Right forelimb (tissue), 1 donor: ENCODE data around the gene SLC7A6OS.

Source experiments
- DNase-seq: peaks from one replicate; pipeline ENCODE4 v3.0.0-alpha.2; 2018

SLC7A6OS gene

DNA sequence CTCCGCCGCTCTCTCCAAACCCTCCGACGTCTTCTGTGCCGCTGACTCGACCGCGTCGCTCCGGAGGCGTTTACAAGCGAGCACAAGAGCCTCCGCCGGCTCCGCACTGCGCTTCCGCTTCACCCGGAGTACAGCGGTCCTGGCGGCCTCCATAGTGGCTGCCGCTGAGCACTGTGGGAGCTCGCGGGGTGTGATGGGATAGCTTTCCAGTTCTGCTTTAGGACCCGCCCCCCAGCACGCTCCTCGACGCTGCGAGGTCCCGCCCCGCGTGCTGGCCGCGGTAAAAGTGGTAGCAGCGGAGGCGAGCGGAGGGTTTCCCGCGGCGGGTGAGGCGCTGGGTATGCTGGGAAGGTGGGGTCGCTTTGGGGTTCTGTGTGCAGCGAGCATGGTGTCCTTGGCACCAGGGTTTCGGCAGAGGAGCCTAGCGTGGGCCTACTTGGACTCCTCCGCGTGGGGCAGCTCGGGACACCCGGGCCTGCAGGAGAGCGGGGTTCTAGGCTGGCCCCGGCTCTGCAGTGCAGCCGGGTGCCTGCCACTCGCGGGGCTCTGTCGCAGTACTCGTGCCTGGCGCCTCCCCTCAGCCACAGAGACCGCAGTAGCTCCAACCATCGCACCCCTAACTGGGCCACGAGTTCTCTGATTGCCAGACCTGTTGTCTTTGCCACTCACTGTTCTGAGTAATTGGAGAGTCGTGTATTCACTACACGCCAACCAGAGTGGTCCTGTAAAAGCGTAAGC is at the start of gene SLC7A6OS, which contains the start of gene PRMT7:
SLC7A6OS (minus strand) TSS at position 173 of the 738 bp plus-strand sequence; CDS start at position 153, 20 bp downstream.
PRMT7 (plus strand) TSS at position 246 of the 738 bp plus-strand sequence. CDS start 4,961 bp downstream, outside the sequence.
- peak; percentile 94 for DNase-seq

DNA sequence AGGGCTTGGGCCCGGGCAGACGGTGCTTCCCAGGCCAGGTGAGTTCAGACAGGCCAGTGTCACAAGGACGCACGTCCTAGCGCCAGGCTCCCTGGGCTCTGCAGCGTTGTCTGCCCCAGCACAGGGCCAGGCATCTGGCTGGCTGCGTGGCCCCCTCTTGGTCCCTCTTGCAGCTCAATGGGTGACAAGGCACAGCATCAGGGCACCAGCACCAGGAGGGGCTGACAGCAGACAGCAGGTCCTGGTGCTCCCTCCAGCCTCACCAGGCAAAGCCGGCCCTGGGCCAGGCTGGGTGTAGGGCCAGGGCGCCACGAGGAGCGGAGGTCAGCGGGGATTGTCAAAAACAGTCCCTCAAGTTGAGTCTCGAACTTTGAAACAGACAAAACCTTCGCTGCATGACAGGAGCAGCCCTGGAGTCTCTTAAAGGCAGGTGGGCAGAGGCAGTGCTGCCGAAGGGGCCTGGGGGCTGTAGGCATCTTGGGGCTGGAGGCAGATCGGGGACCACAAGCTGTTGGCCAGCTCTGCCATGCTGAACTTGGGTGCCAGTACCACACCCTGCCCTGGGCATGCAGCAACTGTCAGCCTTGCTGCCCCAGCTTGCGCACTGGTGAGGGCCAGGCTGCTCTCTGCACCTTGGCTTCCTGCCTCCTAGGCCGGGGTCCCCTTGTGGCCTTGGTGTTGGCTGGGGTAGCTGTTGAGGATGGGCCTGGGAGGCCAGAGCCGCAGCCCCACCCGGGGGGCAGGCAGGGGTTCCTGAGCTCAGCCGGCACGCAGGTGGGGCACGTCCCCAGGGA is 48.8 kb upstream of the SLC7A6OS start:
- no peak for DNase-seq

DNA sequence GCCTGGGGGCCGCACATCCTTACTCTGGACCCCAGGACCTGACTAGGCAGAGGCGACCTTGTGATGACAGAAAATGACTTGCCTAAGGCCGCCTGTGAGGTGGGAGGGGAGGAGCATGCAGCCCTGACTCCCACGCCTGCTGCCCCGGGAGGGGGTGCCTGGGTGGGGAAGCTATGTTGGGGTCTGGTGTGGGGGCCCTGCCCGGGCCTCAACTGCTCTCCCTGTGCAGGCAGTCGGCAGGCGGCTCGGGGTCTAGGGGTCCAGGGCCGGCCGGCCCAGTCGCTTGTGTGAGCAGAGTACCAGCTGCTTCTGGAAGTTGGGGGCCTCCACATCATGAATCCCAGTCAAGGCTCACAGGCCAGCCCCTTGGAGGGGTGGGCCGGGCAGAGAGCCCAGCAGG is 48.2 kb upstream of the SLC7A6OS start:
- DNase-seq, result no peak

DNA sequence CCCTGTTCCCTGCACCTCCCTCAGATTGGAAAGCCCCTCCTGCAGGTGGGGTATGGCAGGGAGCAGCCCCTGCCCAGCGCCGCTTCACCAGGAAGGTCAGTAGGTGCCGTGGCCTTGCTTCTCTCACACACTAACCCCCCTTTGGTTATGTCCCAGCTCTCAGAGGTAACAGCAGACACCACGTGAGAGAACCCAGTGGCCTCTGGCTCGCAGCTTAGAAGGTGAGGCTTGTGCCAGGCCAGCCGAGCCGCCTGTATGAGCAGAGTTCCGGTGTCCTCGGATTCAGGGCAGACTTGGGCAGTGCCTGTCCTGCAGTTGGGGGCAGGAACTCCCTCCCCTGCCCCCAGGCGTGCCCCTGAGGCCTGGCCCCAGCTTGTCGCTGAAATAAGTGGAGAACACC is 47.2 kb upstream of the SLC7A6OS start:
- no peak for DNase-seq

DNA sequence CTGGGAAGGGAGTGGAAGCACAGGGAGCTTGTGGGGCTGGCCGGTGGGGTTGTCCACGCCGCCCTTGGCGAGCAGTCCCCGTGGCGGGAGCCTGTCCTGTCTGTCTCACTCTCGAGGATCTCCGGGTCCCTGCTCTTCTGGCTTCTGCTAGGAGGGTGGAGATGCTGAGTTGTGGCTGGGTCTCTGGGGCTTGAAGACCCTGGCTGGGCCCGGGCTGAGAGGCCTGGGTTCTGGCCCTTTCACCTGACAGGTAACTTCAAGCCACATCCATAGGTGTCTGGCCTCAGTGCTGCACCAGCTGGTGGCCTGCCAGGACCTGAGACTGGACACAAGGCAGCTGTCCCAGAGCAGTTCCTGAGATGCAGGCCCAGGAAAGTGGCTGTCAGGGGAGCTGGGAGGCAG is 46.8 kb upstream of the SLC7A6OS start:
- DNase-seq, result no peak

DNA sequence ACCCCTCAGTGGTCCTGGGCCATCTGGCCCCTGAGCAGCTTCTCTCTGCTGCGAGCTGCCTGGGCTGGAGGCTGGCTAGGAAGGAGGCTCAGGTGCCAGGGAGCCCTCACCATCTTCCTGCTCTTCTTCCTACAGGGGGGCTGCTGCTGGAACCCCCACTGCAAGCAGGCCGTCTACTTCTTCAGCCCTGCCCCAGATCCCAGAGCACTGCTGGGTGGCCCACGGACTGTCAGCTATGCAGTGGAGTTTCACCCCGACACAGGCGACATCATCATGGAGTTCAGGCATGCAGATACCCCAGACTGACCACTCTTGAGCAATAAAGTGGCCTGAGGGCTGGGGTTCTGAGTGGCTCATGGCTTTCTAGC is 46.2 kb upstream of the SLC7A6OS start:
- no peak for DNase-seq

DNA sequence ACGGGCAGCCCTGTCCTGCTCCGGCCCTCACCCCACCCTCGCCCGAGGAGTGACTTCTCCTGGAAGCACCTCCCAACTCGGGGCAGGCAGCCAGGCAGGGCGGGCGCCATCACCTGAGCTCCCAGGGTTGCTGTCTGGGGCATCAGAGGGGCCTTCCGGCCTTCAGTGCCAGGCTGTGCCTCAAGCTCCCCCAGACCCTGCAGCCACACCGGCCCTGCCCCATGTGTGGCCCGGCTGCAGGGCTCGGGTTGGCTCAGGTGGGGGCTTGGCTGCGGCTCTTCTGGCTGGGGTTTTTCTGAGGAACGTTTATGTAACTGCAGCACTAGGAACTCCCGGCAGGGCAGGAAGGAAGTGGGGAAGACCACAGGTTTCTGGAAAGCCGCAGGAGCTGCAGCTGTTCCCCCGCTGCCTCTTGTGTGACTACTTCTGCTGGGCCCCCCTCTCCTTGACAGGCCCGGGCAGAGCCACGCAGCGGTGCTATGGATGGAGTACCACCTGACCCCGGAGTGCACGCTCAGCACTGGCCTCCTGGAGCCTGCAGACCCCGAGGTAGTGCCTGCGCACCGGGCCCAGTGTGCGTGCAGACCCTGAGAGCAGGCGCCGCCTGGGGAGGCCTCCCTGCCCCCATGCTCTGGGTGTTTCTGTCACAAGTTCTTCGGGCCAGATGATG is 45.6 kb upstream of the SLC7A6OS start:
- DNase-seq, result no peak

DNA sequence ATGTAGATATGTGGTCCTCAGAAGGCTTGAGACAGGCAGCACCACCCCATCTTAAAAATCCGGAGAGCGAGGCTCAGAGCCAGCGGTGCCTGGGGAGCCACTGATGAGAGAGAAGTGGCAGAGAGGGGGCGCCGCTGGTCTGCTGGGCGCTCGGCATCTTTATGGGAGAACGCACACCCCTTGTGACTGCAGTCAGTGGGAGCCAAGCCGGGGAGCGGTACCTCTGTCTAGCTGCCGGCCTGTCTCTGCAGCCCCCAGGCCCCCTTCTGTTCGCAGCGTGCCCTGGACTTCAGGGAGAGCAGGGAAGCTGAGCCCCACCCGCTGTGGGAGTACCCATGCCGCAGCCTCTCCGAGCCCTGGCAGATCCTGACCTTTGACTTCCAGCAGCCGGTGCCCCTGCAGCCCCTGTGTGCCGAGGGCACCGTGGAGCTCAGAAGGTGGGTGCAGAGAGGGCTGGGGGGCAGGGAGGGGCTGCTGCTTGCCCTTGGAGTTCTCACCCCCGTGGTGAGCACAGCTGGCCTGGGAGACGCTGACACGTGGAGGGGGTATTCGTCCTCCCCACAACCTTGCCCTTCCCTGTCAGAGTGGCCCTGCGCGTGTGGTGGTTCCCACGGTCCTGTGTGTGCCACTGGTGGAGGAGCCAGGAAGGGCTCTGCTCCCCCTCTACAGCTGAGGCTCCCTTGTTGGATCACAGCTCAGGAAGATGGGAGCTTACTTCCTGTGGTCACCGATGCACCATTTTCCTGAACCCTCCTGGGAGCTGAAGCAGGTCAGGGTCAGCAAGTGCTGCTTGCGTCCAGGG is 44.9 kb upstream of the SLC7A6OS start:
- DNase-seq, result no peak

DNA sequence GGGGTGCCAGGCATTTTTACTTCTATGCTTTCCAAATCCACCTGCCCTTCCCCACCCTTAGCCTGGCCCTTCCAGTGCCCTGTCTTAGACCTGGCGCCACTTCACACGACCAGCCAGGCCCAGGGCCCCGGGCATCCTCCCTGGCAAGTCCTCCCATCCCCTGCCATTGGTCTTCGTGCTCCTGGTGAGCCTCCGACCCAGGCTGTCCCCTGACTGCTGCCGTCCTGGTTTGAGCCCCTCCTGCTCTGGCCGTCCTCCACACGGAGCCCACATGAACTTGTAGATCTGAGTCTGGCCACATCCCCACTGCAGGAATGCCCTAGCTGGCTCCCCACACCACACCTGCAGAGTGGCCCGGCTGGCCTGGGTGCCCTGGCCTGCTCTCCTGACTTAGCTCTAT is 44.1 kb upstream of the SLC7A6OS start:
- DNase-seq, result no peak

DNA sequence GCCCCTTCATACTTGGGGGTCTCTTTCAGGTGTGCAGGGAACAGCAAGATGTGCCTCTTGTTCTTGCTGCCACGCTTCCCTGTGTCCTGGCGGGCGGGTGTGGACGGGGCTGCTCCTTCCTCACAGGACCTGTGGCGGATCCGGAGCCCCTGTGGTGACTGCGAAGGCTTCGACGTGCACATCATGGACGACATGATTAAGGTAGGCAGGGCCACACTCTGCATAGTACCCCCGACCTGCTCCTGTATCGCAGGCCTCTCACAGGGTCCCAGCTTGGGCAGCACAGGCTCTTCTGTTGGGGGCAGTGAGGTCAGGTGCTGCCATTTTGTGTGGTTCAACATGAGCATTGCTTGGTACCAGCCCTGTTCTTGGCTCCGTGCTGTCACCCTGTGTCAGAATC is 42.6 kb upstream of the SLC7A6OS start:
- DNase-seq, result no peak

DNA sequence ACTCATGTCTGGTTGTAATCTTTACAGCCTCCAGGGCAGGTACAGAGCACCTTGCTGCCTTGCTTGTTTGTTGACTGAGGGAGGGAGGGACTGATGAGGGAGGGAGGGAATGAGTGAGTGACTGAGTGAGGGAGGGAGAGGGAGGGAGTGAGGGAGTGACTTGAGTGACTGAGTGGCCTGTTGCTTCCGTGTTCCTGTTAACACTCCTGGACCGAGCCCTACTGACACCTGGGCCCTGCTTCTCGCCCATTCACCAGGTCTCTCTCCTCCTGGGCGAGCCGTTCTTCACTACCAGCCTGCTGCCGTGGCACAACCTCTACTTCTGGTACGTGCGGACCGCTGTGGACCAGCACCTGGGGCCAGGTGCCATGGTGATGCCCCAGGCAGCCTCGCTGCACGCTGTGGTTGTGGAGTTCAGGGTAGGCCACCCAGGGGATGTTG is 41.3 kb upstream of the SLC7A6OS start:
- DNase-seq, result no peak

DNA sequence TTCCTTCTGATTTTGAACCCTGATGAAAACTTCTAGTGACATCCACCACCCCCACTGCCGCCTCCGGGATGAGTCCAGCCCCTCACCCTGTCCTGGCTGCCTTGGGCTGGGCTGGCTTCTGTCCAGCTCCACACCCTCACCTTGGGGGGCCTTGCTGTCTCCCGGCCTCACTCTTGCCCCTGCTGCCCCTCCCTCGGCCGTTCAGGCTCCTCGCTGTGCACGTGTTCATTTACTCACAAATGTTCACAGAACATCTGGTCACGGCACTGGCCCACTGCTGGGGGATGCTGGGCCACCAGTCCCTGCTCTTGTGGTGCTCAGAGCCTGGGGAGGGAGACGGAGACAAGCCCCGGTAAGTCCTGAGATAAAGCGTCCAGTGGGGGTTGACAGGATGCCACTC is 40.7 kb upstream of the SLC7A6OS start:
- DNase-seq, result no peak

DNA sequence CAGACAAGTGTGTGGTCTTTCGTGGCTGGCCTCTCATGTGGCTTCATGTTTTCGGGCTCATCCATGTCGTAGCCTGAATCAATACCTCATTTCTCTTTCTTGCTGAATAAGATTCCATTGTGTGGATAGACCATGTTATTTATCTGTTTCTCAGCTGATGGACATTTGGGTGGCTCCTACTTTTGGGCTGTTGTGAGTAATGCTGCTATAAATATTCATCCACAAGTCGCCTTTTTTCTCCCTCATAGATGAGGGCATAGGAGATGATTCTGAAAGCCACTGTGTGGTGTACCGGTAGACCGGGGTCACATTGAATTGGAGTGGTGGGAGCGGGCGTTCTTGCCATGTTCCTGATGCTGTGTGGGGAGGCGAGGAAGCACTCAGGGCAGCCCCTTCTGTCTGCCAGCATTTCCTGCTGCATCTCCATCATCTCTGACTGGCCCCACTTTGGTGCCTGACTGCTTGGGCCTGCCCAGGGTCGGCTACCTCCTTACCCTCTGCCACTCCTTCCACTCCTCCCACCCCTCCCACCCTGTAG is 40.1 kb upstream of the SLC7A6OS start:
- DNase-seq, result no peak

DNA sequence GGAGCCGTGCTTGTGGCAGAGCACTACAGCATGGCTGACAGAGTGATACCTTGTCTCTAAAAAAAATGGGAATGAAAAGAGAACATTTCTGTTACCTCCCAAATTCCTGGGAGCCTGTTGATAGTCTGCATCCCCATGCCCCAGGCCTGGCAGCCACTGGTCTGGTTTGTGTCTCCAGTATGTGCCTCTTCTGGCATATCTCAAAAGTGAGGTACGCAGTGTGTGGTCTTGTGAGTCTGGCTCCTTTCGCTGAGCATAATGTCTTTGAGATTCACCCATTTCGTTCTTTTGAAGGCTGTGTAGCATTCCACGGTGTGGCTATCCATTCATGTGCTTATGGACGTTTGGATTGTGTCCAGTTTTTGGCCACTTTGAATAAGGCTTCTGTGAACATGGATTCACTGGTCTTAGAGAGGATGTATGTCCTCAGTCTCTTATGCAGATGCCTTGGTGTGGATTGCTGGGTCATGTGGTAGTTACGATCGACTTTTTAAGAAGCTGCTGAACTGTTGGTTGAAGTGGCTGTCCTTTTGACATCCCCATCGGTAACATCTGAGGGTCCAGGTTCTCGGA is 39.2 kb upstream of the SLC7A6OS start:
- DNase-seq, result no peak

DNA sequence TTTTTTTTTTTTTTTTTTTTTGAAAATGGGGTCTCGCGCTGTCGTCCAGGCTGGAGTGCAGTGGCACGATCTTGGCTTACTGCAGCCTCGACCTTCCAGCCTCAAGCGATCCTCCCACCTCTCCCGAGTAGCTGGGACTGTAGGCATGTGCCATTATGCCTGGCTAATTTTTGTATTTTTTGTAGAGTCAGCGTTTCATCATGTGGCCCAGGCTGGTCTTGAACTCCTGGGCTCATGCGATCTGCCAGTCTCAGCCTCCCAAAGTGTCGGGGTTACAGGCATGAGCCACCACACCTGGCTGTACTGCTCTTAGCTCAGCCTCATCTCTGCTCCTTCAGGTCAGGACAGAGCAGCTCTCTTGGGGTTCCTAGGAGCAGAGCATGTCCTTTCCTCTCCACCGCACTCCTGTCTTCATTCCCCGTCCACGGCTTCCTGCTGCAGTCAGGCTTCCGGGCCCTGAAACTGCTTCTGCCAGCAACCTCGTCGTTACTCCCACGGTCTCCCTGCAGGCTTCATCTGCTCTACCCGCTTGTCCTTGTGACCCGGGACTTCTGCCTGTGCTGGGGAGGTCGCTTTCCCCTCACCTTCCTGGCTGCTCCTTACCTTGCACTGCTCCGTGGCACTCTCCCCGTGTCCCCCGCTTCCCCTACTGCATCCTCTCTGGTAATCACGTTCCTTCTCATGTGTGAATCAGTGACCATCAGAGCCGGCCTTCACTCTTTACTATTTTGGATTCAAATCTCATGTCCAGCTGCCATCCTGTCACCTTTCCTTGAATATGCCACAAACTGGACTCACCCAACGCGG is 38.1 kb upstream of the SLC7A6OS start:
- no peak for DNase-seq

DNA sequence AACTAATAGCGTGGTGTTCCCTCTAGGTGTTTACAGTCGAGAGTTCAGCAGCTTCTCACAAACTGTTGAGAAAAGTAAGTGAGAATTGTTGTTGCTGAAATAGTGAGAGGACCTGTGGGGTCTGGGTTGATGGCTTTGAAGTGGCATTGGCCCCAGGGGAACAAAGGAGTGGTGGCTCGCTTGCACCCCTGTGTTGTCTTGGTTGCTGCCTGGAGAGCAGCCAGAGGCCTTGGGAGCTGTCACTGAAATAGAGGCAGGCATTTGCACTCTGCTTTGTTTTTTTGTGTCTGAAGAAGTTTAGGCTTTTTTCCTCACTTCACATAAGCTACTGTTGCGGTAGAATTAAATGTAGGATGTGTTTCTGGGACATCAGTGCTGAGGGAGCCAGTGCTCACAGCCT is 36.9 kb upstream of the SLC7A6OS start:
- no peak for DNase-seq

DNA sequence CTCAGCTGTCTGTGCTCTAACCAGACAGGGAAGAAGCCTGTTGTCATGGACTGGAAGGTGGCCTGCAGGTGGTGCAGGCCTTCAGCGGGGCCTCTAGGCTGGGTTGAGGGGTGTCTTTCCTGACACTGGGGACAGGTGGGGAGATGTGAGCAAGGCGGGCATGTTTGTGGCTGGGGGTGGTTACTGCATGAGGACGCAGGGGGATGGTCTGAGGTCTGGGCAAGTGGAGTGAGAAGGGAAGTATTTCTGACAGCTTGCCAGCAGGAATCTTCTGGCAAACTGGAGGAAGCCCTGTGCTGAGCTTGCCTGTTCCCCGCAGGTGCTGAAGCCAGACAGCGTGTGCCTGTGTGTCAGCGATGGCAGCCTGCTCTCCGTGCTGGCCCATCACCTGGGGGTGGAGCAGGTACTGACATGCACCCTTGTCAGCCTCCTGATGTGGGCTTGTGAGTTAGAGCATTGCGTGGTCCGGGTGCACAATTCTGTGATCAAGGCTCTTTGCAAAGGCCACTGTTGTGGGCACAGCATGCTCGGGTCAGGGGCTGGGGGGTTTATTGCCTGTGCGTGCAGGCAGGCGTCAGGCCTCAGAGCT is 36.2 kb upstream of the SLC7A6OS start:
- DNase-seq, result no peak

DNA sequence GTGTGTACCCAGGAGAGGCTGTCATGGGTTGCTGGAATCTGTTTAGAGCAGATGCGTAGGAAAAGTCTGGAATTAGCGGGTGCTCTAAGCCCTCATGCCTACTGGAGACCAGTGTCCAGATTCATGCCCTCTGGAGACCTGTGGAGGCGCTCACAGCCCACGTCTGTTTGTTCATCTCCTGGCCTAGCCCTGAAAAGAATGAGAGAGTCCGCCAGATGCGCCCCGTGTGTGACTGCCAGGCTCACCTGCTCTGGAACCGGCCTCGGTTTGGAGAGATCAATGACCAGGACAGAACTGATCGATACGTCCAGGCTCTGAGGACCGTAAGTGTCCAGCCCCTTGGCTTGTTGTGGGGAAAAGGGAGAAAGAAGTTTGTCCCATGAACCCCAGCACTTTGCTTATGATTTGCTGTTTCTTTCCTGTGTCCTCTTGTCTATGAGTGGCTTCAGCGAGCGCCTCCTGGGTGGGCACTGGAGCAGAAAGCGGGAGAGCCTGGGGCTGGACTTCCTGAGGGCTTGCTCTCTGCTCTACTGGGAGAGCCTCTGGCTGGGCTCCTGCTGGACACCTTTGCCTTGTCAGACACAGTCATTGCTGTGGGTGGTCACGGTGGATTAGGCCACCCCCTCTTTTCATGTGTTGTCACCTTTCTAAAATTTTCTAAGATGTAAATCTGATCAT is 35.4 kb upstream of the SLC7A6OS start:
- DNase-seq, result no peak

DNA sequence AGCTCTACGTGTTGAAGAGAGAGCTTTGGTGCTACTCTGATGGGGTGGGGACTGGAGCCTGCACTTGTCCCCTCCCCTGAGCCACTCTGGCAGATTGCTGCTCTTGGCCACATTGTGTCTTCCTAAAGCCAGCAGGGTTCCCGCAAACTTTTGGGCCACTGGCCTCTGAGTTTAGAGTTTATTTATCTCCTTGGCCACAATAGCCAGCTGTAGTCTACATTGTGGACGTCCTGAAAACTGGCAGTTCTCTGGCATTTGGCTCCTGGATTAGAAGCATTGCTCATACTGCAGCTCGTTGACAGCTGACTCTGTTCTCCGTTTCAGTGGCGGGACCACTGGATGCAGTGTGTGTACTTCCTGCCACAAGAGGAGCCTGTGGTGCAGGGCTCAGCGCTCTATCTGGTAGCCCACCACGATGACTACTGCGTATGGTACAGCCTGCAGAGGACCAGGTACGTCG is 34.6 kb upstream of the SLC7A6OS start:
- DNase-seq, result no peak

DNA sequence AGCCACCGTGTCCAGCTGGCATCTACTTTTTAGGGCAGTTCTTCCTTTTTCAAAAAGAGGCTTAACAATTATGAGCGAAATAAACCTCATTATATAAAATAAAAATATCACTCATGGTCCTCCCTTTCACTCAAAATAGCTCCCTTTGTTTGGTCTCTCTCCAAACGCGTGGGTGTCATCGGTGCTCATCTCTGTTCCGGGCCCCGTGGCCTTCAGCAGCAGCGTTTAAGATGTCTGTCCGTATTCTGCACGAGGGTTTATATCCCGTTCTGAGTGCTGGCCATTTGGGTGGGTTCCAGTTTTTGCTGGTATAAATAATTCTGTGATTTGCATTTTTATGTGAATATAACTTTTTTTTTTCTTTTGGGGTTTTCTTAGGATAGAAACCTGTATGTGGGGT is 33.5 kb upstream of the SLC7A6OS start:
- no peak for DNase-seq
